Measurements from ENCODE around the gene GABBR2.

- TF ChIP-seq, protein P1, sequence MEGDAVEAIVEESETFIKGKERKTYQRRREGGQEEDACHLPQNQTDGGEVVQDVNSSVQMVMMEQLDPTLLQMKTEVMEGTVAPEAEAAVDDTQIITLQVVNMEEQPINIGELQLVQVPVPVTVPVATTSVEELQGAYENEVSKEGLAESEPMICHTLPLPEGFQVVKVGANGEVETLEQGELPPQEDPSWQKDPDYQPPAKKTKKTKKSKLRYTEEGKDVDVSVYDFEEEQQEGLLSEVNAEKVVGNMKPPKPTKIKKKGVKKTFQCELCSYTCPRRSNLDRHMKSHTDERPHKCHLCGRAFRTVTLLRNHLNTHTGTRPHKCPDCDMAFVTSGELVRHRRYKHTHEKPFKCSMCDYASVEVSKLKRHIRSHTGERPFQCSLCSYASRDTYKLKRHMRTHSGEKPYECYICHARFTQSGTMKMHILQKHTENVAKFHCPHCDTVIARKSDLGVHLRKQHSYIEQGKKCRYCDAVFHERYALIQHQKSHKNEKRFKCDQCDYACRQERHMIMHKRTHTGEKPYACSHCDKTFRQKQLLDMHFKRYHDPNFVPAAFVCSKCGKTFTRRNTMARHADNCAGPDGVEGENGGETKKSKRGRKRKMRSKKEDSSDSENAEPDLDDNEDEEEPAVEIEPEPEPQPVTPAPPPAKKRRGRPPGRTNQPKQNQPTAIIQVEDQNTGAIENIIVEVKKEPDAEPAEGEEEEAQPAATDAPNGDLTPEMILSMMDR (IDR thresholded peaks at IDR 0.05; ENCODE audit: low read length) = no peak
- TF ChIP-seq EZH2phosphoT487 (IDR thresholded peaks at IDR 0.05; ENCODE audit: low read length) = no peak
Observed at GRCh38 chr9:98688710-98689495, 19.8 kb downstream of the GABBR2 start.

Measured in MM.1S (cell line).